HG02642 (cell line): ENCODE data around the gene HPS3.

Experiments
- ATAC-seq: cut with Tn5 transposase; IDR thresholded peaks from one replicate; pipeline ENCODE4 v1.9.1; 2021; ENCODE audit warnings: mild to moderate bottlenecking; ENCODE audit not compliant: unreplicated experiment, poor library complexity

HPS3 gene

GRCh38 chr3:149221783-149222517 is 92.5 kb downstream of the HPS3 start, which contains the start of gene CP:
CP (minus strand) TSS chr3:149221829; CDS start chr3:149221792, 37 bp downstream.
- no peak for ATAC-seq
